Mammary epithelial cell (primary cell): ENCODE data around the gene IL11RA.

Experiments used
- EZH2 ChIP-seq: IDR thresholded peaks from 2 replicates; pipeline ENCODE4 v1.6.1; 2012; ENCODE audit warnings: low read length, inconsistent platforms, borderline replicate concordance
- TF ChIP-seq, protein P1 (sequence below), 2 donors: IDR thresholded peaks in 1 of 2; conservative IDR thresholded peaks in 1 of 2; 2 replicates each; pipeline ENCODE4 v1.5.1; 2011 to 2012; ENCODE audit warnings: inconsistent platforms in 2 of 2, low read length in 2 of 2, mild to moderate bottlenecking in 2 of 2, control low read depth in 1 of 2, low read depth in 1 of 2; ENCODE audit not compliant: insufficient read depth in 1 of 2; ENCODE audit errors: extremely low read depth in 1 of 2

GRCh38 chr9:34607331-34607730, 44.7 kb upstream of the IL11RA start:
- TF ChIP-seq, protein P1, sequence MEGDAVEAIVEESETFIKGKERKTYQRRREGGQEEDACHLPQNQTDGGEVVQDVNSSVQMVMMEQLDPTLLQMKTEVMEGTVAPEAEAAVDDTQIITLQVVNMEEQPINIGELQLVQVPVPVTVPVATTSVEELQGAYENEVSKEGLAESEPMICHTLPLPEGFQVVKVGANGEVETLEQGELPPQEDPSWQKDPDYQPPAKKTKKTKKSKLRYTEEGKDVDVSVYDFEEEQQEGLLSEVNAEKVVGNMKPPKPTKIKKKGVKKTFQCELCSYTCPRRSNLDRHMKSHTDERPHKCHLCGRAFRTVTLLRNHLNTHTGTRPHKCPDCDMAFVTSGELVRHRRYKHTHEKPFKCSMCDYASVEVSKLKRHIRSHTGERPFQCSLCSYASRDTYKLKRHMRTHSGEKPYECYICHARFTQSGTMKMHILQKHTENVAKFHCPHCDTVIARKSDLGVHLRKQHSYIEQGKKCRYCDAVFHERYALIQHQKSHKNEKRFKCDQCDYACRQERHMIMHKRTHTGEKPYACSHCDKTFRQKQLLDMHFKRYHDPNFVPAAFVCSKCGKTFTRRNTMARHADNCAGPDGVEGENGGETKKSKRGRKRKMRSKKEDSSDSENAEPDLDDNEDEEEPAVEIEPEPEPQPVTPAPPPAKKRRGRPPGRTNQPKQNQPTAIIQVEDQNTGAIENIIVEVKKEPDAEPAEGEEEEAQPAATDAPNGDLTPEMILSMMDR (conservative IDR thresholded peaks at IDR 0.05 in 1 of 2, IDR thresholded peaks at IDR 0.05 in 1 of 2; ENCODE audit: extremely low read depth in 1 of 2, insufficient read depth in 1 of 2, low read depth in 1 of 2, low read length in 2 of 2): no peak
- no peak for TF ChIP-seq EZH2
